ENCODE measurements around the gene PBX1.

PBX1 gene

GRCh38 chr1:164725401-164725800, 166.4 kb downstream of the PBX1 start:
- DNase-seq (ENCODE audit: low read depth in 2 of 2): no peak

DNA sequence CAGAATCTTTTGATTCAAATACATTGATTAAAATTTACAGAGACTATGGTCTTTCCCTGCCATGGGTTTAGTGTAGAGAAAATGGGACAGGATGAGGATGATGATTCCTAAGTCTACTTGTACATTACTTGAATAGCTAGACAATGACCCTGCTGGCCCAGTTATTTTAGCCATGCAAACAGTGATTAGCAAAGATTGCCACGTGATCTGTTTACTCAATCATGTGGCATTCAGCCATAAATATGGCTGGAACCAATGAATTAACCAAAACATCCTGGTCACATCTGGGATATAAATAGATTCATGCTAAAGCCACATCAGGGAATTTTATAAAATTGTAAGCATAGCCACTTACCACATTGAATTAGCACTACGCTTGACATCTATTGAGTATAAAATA, 167.3 kb downstream of the PBX1 start:
- DNase-seq (ENCODE audit: low read depth in 2 of 2): no peak

DNA sequence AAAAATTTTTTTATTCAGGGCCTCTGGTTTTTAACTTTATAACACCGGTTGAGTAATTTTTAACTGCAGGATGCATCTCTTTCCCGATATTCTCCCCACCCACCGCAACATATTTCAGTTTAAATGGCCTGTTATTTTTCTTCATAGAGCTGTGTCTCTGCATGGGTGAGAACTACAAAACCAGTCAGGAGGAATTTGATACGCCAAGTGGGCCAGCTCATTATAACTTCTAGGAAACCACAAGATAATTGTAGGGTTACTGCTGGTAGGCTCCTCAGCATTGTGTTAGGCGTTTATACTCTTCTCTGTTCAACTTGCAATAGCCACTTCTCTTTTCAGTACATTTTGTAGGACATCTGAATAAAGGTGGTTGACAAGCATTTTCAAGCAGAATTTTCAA, 169.7 kb downstream of the PBX1 start:
- no peak for DNase-seq (ENCODE audit: low read depth in 2 of 2)

DNA sequence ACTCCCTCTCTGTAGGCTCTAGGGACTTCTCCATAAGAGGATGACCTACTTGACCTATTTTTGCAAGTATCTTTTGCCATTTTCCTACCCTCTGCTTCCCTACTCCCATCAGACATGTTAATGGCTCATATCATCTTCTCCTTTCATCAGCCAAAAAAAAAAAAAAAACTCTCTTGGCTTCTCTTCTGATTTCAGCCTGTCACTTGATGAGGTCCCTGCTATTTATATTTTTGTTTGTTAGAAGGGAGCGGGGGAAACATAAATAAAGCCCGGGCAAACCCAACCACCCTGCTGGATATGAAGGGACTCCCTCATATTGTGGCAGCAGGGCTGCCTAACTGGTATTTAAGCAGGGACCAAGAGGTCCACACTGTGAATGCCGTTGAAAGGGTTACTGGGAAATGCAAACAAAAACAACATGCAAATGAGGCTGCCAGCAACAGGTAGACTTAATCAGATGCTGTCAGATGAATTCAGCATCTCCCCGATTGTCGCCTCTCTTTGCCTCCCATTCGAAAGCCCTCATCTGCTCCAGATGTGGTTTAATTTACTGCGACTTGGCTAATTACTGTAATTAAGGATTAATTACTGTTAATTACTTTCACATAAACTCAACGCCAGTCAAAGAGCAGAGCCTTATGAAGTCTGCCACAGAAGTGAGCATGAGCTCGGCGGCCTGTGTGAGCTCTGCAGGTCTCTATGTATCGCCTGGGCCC, 172.3 kb downstream of the PBX1 start:
- DNase-seq (ENCODE audit: low read depth in 2 of 2): no peak

DNA sequence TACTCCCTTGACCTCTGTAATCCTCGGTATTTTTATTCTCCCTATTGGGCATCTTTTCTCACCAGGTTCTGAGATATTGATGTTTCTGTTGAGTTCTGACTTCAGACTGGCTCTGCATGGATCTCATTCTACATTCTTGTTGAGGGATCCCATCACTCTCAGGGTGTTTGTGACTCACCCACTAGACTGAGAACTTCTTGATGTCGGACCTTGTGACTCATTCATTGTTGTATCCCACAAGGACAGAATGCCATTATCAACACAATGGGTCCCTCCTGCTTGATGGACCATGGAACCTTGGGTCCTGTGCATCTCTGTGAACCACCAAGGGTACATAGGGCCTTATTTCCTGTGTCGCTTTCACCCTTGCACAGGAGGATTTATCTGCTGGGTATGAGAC, 174.1 kb downstream of the PBX1 start:
- no peak for DNase-seq (ENCODE audit: low read depth in 2 of 2)

DNA sequence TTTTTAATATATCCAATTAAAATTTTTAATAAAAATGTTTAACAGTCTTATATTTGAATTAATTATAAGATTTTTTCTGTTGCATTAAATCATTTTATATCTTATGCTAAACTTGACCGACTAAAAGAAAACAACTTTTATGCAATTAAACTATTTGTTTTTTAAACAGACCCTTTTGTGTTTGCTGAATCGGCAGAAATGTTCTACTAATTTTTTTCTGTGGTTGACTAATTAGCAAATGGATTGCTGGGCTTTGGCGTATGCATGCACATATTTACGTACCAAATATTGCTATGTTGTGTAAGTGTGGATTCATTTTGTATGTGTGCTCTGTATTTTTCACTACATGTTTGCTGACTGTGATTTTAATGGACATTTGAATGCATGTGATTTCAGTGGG, 174.8 kb downstream of the PBX1 start:
- no peak for DNase-seq (ENCODE audit: low read depth in 2 of 2)

GRCh38 chr1:164735315-164736052, 176.5 kb downstream of the PBX1 start:
- DNase-seq (ENCODE audit: low read depth in 2 of 2): no peak

- DNase-seq (ENCODE audit: low read depth in 2 of 2): no peak
These were observed 177.2 kb downstream of the PBX1 start for GRCh38 chr1:164736137-164736536.

GRCh38 chr1:164739189-164739588, 180.2 kb downstream of the PBX1 start:
- no peak for DNase-seq (ENCODE audit: low read depth in 2 of 2)

DNA sequence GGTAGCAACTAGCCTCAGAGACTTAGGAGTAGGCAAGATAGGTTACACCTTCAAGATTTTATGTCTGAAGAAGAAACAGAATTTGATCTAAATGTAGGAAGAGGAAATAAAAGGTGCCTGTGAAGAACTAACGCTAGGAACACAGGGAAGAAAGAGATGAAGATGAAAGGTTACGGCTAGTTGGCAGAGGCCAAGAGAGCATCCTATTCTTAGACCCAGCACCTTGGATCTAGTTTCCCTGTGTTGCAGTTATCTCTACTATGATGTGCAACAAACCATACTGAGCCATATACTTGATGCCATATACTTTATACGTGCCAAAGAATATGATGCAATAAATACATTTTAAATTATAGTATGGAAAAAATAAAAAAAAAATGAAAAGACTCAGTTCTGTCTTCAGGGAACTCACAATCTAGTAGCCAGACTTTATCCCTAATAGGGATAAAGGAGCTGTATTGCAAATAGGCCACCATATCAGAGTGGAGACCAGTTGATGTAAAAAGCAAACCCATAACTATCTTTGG, 181.1 kb downstream of the PBX1 start:
- no peak for DNase-seq (ENCODE audit: low read depth in 2 of 2)

DNA sequence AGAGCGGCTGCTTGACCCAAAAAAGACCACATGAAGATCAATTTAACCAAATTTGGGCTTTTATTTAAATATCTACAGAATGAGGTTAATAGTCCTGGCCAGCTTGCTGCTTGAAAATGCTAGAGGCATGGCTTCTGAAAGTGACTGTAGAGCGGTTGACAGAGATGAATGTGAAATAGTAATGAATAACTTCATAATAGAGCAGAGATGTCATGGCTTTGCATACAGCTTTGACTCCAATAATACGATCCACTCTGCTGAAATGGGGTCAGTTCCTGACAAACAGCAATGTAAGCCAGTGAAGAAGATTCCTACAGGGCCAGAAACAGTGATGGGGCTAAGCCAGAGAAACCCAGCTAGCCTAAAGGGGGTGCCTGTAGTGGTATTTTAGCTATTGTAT, 183.8 kb downstream of the PBX1 start:
- no peak for DNase-seq (ENCODE audit: low read depth in 2 of 2)

GRCh38 chr1:164743976-164744375, 185.0 kb downstream of the PBX1 start:
- DNase-seq (ENCODE audit: low read depth in 2 of 2): no peak

DNA sequence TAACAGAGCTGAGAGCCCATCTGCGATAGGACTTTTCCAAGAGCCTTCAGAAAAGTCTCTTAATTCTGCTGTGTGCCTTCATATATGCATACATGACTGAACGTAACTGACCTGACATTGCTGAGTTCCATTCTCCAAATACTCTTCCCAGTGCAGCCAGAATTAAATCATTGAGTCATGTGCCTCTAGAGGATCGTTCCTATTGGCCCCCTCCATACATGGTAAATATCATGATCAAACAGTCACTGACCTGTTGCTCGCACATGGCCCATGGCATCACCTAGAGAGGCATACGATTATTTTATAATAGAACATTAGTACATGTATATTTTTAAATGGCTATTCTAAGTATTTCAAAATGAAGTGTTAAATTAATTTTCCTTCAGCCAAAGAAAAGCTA, 186.8 kb downstream of the PBX1 start:
- DNase-seq (ENCODE audit: low read depth in 2 of 2): no peak

- no peak for DNase-seq (ENCODE audit: low read depth in 2 of 2)
These were observed 187.6 kb downstream of the PBX1 start for GRCh38 chr1:164746632-164747031.

DNA sequence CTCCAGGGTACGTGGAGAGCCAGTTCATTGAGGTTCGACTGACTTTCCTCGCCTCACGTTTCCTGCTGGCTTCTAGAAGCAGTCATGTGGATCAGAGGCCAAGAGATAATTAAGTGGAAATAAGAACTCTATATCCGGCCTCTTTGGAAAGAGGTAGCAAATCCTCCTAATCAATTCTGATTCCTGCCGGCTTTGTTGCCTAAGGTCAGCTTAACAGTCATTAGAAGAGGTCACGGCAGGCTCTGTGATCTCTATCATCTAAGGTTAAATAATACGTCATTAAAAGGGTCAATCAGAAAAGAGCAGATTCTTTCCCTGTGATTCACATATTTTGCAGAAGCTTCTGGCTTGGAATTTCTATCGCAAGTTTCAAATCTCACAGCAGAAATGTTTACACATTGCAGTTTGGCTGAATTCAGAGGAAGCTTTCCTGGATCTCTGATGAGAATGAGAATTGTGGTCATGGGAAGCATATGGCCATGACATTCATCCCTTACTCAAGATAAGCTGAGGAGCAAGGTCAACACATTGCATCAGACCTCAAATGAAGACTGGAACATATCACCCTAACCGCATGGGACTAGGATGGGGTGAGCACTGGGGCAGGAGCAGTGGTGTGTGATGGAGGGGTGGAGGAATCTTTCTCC, 189.4 kb downstream of the PBX1 start:
- DNase-seq (ENCODE audit: low read depth in 2 of 2): no peak

DNA sequence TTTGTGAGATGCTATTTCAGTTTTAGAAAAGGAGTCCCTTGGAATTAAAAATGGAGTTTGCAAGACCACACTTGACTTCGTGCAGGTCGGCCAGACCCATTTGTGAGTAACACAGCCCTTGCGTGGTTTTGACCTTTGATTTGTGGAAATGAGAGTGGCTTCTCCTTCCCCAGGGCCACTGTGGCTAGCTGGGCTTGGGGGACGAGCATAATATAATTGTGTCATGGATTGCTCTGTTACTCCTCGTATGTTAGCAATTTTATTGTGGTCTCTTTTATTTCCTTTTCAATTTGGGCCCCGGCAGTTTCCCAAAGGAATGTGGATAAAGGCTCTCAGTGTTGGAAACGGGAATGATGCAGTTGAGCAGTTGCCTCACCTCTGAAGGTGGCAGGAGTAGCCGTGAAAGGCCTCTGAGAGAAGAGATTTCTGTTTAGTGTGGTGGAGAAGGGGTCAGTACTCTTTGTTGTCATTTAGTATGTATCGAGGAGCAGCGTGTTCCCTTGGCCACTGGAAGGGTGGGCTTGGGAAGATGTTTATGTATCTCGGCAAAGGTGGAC, 194.6 kb downstream of the PBX1 start:
- DNase-seq (ENCODE audit: low read depth in 2 of 2): no peak

DNA sequence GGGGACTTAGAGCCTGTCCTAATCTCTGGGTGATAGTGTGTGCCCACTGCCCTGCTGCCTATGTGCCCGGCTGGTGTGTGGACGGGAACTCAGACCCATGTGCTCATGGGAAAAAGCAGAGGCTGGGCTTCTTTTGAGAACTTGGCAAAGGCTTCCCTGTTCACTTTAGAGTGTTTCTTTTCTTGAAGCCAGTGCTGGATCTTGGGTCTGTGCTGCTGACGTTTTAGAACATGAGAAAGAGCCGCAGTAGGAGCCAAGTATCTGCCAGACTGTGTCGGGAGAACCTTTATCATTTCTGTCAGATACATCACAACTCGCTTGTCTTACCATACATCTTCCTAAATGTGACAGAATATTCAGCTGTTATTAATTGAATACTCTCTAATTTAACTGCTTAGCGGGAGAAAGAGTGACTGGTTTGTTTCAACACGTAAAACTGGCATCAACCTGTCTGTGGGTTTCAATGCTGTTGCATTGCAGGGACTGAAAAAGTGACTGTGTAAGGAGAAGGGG, 195.2 kb downstream of the PBX1 start:
- no peak for DNase-seq (ENCODE audit: low read depth in 2 of 2)

GRCh38 chr1:164755690-164756089, 196.7 kb downstream of the PBX1 start:
- no peak for DNase-seq (ENCODE audit: low read depth in 2 of 2)

DNA sequence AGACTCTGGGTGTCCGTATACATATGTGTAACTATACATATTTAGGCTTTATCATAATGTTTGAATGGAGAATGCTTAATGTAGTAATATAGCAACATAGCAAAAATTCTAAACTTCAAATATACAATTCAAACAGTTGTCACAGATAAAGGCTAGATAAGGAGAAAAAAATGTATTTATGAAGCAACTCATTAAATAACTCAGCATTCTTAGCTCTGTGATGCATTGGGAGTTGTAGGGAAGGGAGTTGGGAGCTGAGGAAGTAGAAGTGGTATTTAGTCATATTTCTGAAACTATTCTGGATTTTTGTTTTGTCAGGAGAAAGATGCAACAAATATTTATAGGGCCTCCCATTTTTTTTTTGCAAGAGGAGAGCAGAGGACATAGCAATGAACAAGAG, 197.8 kb downstream of the PBX1 start:
- DNase-seq (ENCODE audit: low read depth in 2 of 2): no peak

DNA sequence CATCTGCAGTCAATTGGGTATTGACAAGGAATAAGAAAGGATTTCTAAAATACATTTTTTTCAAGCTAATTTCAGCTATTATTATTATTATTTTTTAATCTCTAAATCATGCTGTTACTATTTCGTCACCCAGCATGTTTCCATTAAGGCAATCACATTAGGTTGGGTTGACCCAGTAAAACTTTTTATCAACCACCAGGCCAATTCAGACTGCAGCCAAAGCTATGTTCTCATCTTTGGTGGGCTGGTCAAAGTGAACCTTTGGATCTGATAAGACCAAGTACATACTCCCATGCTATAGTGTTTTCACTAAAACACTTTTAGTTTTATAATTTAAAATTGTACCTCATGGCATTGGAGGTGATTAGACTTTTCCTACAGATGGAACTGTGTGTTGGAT, 198.6 kb downstream of the PBX1 start:
- no peak for DNase-seq (ENCODE audit: low read depth in 2 of 2)

DNA sequence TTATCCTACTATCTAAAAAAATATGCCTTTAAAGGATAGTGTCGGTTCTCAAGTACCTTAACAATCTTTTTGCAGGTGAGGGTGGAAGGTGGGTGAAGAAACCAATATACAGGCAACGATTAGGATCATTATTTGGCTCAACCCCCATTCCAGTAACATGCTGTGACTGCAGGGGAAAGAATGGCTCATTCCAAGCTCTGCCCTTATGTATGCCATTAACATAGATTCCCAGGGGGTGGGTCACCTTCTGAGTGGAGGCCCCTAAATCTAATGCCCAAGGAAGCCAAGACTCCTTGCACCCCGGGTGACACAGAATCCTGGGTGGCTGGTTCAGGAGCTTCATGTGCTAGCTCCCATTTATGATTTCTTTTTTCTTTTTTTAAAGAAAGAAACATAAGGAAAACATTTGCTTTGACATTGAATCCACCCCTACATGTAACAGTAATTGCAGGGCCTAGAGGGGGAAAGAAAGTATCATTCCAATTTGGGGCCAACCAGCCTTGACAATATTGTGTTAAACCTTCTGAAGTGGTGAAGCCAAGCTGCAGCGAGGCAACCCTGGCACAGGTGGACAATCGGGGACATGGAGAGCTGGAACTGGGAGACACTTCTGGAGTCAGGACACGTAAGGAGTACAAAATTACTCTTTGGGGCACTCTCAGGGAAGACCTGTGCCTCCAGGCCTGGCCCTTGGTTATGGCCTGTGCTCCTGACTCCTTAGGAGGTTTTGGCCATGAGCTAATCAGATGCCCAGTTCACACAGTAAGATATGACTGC, 200.3 kb downstream of the PBX1 start:
- no peak for DNase-seq (ENCODE audit: low read depth in 2 of 2)
